HepG2 (cell line): ENCODE results near the gene RPS19. TPM values are rescaled to one million over a fixed set of nuclear protein-coding genes. Genes with fewer than 3 reads are reported as not detected.

Experiments used
- BCLAF1 ChIP-seq: fragments of 450-650 bp; IDR thresholded peaks from 2 replicates; pipeline ENCODE4 v1.6.1; 2017; ENCODE audit warnings: mild to moderate bottlenecking
- ETV5 ChIP-seq: IDR thresholded peaks from 2 replicates; pipeline ENCODE4 v1.6.1; 2018; ENCODE audit warnings: missing biosample characterization, missing genetic modification reagents, inconsistent platforms, borderline replicate concordance
- FIP1L1 ChIP-seq: fragments of 200-400 bp; formaldehyde crosslinking; IDR thresholded peaks from 2 replicates; pipeline ENCODE4 v1.6.1; 2018; ENCODE audit warnings: low read depth, mild to moderate bottlenecking, low read length, moderate library complexity, borderline replicate concordance; ENCODE audit not compliant: insufficient read depth
- HMG20B ChIP-seq: conservative IDR thresholded peaks from 2 replicates; pipeline ENCODE4 v1.6.1; 2016; ENCODE audit warnings: missing genetic modification reagents, missing compliant biosample characterization
- HMGXB4 ChIP-seq, 2 experiments: sonication (generic) in 1 of 2; formaldehyde crosslinking in 1 of 2; IDR thresholded peaks; 2 replicates each; pipeline versions ENCODE4 v1.4.0 to v1.6.1; 2018 to 2020; ENCODE audit warnings: missing genetic modification reagents in 2 of 2, borderline replicate concordance in 1 of 2, low read depth in 1 of 2, mild to moderate bottlenecking in 1 of 2, missing biosample characterization in 1 of 2
- HOXD1 ChIP-seq: sonication (generic); formaldehyde crosslinking; IDR thresholded peaks from 2 replicates; pipeline ENCODE4 v1.5.0; 2020; ENCODE audit warnings: missing genetic modification reagents
- KMT2A ChIP-seq: sonication (generic); formaldehyde crosslinking; IDR thresholded peaks from 2 replicates; pipeline ENCODE4 v1.4.0; 2020; ENCODE audit warnings: missing genetic modification reagents
- MEIS1 ChIP-seq: sonication (generic); formaldehyde crosslinking; IDR thresholded peaks from 2 replicates; pipeline ENCODE4 v1.9.0; 2021; ENCODE audit warnings: mild to moderate bottlenecking, missing genetic modification reagents, moderate library complexity, borderline replicate concordance
- NR0B2 ChIP-seq: sonication (generic); formaldehyde crosslinking; IDR thresholded peaks from 2 replicates; pipeline ENCODE4 v1.4.0; 2020; ENCODE audit warnings: mild to moderate bottlenecking, missing genetic modification reagents
- PHF5A ChIP-seq: IDR thresholded peaks from one replicate; pipeline ENCODE4 v1.6.1; 2018; ENCODE audit warnings: low read depth, missing genetic modification reagents; ENCODE audit not compliant: unreplicated experiment
- PRDM15 ChIP-seq: sonication (generic); formaldehyde crosslinking; IDR thresholded peaks from 2 replicates; pipeline ENCODE4 v1.4.0; 2020; ENCODE audit warnings: missing genetic modification reagents
- SOX5 ChIP-seq: IDR thresholded peaks from 2 replicates; pipeline ENCODE4 v1.6.1; 2016; ENCODE audit warnings: borderline replicate concordance
- SP2 ChIP-seq: sonication (generic); formaldehyde crosslinking; IDR thresholded peaks from 2 replicates; pipeline ENCODE4 v1.5.1; 2020; ENCODE audit warnings: mild to moderate bottlenecking, missing genetic modification reagents
- ZFP91 ChIP-seq: sonication (generic); formaldehyde crosslinking; IDR thresholded peaks from 2 replicates; pipeline ENCODE4 v1.9.0; 2022; ENCODE audit warnings: missing genetic modification reagents, mild to moderate bottlenecking, borderline replicate concordance
- ZNF24 ChIP-seq: fragments of 450-650 bp; IDR thresholded peaks from 2 replicates; pipeline ENCODE4 v1.6.1; 2017; ENCODE audit warnings: antibody characterized with exemption, mild to moderate bottlenecking
- ZNF616 ChIP-seq: sonication (generic); formaldehyde crosslinking; IDR thresholded peaks from 2 replicates; pipeline ENCODE4 v1.5.0; 2020; ENCODE audit warnings: low read depth, mild to moderate bottlenecking, missing genetic modification reagents
- polyA plus RNA-seq, 8 experiments: library from polyadenylated mRNA; depleted of rRNA in 3 of 8; stranded (reverse) in 7 of 8; unstranded in 1 of 8; fragments of >200 nt; fragmentation: Illumina TruSeq in 4 of 8; extraction: Trizol in 4 of 8; gene quantifications; 2 replicates each; pipeline versions ENCODE4 v1.2.1 to v1.2.3, GENCODE V29; 2011 to 2016; ENCODE audit warnings: low read depth in 4 of 8, missing spikeins in 1 of 8, mixed read lengths in 1 of 8; ENCODE audit not compliant: insufficient read depth in 1 of 8
- total RNA-seq, 5 experiments: library from RNA; depleted of rRNA; stranded (reverse); fragments of >200 nt; fragmentation: Illumina TruSeq; extraction: Trizol; gene quantifications; 2 replicates each; pipeline ENCODE4 v1.2.3, GENCODE V29; 2016; ENCODE audit warnings: low read depth in 1 of 5

The RPS19 gene
- total and polyA plus RNA-seq, 2 of the 13 experiments (the other 11 are each of a cell fraction or from before 2014, with no cell fraction given) = 1,983 to 4,758 TPM

GRCh38 chr19:41883821-41884733, 24.0 kb downstream of the RPS19 start (continued):
- TF ChIP-seq HMG20B = 0 out of 2 replicates have a peak, but pooled peaks have one; percentile 18
- peak; percentile 87 for TF ChIP-seq KMT2A (CRISPR knock-in tag)
- TF ChIP-seq PRDM15 (CRISPR knock-in tag) = peak; percentile 42; the same call in 1 of the 2 replicates
- TF ChIP-seq ETV5 = peak; percentile 78; the same call in 1 of the 2 replicates
- peak; percentile 87 for TF ChIP-seq PHF5A (CRISPR knock-in tag)
- TF ChIP-seq HMGXB4 (CRISPR knock-in tag; IDR thresholded peaks at IDR 0.05; ENCODE audit: borderline replicate concordance in 1 of 2, low read depth in 1 of 2) = peak in 1 of 2 experiments; percentile 71; a peak in 1 of 4 replicates
- no peak for TF ChIP-seq MEIS1 (CRISPR knock-in tag)
- 0 out of 2 replicates have a peak, but pooled peaks have one; percentile 54 for TF ChIP-seq NR0B2 (CRISPR knock-in tag)
- TF ChIP-seq FIP1L1 = 0 out of 2 replicates have a peak, but pooled peaks have one; percentile 57
- TF ChIP-seq ZNF616 = 0 out of 2 replicates have a peak, but pooled peaks have one; percentile 77
- TF ChIP-seq HOXD1 = peak; percentile 80; the same call in 1 of the 2 replicates
- peak; percentile 66; the same call in 1 of the 2 replicates for TF ChIP-seq ZFP91 (CRISPR knock-in tag)
- peak; percentile 38; the same call in 1 of the 2 replicates for TF ChIP-seq SP2 (CRISPR knock-in tag)
- peak; percentile 83 for TF ChIP-seq ZNF24
- TF ChIP-seq BCLAF1 = no peak
- TF ChIP-seq SOX5 (CRISPR knock-in tag) = peak; percentile 57; the same call in 1 of the 2 replicates
